Hindlimb muscle (tissue), 1 donor: Measurements from ENCODE around the gene SCN4A. TPM values are rescaled to one million over a fixed set of nuclear protein-coding genes. Genes with fewer than 3 reads are reported as not detected.
A peak's percentile ranks its signal among the peaks of the same experiment; 100 is the strongest.
"Not testable (repeated sequence)": the region's sequence is repeated elsewhere in the genome, so short reads cannot be mapped to it uniquely, and the experiment has no call there.

ENCODE experiments used
- DNase-seq: peaks from one replicate; pipeline ENCODE4 v3.0.0-alpha.2; 2013
- polyA plus RNA-seq: library from polyadenylated mRNA; unstranded; fragments of 120-200 nt; gene quantifications from one replicate; pipeline ENCODE4 v1.2.1, GENCODE V29; 2013; ENCODE audit not compliant: insufficient read length

SCN4A gene
- polyA plus RNA-seq, 1 donor: 66.3 TPM

GRCh38 chr17:63932721-63933120 is 40.0 kb downstream of the SCN4A start:
- DNase-seq: no peak

DNA sequence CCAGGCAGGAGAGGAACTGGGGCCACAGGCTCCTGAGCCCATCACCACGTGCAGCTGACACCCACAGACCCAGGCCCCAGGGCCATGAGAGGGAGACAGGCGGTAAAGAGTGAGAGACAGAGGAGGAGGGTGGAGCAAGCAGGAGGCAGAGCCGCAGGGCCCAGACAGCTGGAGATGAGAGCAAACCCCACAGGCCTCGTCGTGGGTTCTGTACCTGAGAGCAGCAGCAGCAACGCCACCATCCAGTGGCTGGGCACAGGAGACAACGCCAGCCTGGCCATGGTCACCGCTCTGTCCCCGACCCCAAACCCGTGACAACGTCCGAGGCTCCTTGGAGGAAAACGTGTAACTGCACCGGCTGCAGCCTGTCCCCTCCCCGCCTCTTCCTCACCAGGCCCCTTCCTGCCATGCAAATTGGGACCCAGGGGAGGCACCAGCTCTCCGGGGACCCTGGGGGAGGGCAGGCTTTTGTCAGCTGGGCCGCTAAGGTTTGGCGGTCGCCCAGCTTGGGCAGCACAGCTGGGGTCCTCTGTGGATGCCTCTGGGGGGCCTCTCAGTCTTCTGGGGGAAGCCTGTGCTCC is 40.6 kb downstream of the SCN4A start, which contains the start of gene CD79B:
Gene CD79B, minus strand, starts transcription at position 351 of the 581 bp plus-strand sequence. Its CDS starts 70 bp downstream, at position 281.
- DNase-seq: no peak

GRCh38 chr17:63930951-63931575 is 41.7 kb downstream of the SCN4A start:
- DNase-seq: no peak

- no peak for DNase-seq
These were observed 42.6 kb downstream of the SCN4A start for GRCh38 chr17:63929860-63930766.

DNA sequence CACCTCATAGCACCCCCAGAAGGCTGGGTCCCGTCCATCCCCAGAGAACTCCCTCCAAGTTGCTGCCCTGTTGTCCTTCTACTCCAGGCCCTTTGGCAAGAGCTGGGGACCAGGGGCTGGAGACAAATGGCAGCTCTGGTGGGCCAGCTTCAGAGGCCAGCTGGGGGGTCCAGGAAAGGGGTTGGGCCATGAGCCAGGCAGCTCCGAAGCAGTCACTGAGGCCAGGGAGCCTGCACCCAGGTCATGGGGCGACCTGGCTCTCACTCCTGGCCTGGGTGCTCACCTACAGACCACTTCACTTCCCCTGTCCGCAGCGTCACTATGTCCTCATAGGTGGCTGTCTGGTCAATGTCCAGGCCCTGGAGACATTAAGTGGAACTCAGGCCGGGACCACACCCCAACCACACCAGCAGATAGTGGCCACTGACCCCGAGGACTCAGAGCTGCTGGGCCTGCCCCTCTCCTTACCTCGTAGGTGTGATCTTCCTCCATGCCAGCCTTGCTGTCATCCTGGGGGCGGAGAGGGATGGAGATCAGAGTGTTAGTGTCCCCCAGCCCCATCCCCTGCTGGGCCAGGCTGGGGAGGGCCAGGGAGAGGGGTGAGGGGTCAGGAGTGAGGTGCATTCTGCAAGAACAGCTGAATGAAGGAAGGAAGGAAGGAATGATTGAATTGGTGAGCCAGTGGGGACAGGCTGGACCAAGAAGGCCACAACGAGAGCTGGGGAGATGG is 43.6 kb downstream of the SCN4A start:
- no peak for DNase-seq

GRCh38 chr17:63928172-63928666 is 44.5 kb downstream of the SCN4A start:
- DNase-seq: no peak

DNA sequence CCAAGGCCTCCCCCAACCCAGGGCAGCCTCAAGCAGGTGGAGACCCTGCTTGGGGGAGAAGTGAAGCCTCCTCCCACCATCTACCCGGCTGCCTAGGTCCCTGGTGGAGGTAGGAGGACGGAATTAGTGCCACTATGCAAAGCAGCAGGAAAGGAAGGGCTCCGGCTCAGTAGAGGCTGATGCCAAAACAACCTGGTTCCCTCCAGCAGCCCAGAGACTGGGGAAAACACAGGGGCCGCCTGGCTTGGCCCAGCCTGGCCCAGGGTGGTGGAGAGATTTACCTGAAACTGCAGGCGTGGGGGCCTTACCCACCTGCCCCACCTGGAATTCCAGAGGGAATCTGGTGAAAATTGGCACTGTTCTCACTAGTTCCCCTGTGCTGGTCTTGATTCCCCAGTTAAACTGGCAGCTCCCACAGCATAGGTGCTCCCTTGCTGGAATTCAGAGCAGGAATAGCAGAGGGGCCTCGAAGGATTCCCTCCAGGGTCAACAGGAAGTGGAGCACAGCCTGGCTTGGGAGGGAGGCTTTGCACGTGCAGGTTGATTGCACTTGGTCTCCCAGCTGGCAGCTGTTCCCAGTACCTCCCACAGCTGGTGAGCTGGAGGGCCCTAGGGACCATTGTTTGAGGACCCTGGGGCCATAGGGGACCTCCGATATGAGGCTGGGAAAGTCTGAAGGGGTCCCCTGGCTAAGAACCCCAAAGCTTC is 45.1 kb downstream of the SCN4A start:
- DNase-seq: no peak

- no peak for DNase-seq
These were observed 46.6 kb downstream of the SCN4A start for GRCh38 chr17:63926164-63926563.

GRCh38 chr17:63925615-63926014 is 47.1 kb downstream of the SCN4A start:
- no peak for DNase-seq

DNA sequence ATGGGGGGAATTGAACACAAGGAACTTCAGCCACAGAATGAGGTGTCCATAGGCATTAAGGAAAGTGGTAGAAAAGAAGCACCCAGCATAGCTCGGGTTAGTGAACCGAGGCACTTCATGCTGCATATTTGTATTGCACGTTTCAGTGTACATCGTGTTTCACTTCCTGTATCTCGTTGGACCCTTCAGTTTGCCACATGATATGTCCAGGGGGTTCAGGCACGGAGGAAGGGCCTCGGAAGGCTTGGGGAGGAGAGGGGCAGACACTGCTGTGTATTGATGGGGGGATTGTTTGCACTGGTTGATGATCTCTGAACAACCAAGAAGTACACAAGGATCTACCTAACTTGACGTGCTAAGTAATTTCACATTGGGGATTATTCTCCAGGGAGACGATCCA is 50.3 kb downstream of the SCN4A start:
- not testable (repeated sequence) for DNase-seq

DNA sequence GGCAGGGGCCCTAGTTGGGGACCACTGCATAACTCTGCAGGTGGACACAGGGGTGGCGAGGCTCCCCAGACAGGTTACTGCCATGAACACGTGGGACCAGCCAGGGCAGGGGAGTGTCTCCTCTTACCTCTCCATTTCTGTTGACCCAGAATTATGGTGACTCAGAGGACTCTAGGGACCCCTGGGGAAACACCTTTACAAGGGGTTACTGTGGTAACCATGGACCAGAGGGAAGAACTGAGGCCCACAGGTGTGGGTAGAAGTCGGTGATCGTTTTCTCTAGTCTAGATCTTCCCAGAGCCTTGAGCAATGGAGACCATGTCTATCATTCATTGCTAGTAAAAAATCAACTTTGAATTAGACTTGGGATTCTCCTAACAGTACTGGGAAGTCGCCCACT is 51.9 kb downstream of the SCN4A start:
- DNase-seq: not testable (repeated sequence)

- not testable (repeated sequence) for DNase-seq
These were observed 52.7 kb downstream of the SCN4A start for GRCh38 chr17:63920050-63920449.

GRCh38 chr17:63919311-63919723 is 53.4 kb downstream of the SCN4A start:
- DNase-seq: peak; percentile 54

DNA sequence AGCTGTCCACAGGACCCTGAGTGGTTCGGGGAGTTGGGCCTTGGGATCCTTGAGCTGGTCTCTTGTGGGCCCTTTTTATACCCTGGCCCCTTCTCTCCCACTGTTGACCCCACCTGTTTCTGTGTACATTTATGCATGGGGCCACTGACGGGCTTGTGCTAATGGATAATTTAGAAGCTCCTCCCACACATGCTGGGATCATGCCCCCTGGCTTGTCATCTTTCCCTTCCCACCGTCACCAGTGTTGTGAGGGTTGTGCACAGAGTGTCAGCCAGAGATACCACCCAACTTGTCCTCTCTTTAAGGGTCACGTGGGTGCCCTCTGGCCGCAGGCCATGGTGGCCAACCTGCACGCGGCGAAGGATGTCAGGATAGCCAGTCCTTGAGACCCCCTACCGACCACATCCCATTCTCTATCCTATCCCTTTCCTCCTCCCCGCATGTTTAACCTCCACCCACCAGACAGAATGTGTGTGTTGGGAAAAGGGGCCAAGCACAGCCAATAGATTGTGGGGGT is 53.9 kb downstream of the SCN4A start, which contains the start of gene GH1:
Gene GH1, minus strand, starts transcription at position 51 of the 517 bp plus-strand sequence. CDS start 63 bp downstream, outside the sequence.
- DNase-seq: not testable (repeated sequence)

GRCh38 chr17:63918305-63918704 is 54.4 kb downstream of the SCN4A start:
- DNase-seq: no peak

- no peak for DNase-seq
These were observed 55.1 kb downstream of the SCN4A start for GRCh38 chr17:63917646-63918045.

DNA sequence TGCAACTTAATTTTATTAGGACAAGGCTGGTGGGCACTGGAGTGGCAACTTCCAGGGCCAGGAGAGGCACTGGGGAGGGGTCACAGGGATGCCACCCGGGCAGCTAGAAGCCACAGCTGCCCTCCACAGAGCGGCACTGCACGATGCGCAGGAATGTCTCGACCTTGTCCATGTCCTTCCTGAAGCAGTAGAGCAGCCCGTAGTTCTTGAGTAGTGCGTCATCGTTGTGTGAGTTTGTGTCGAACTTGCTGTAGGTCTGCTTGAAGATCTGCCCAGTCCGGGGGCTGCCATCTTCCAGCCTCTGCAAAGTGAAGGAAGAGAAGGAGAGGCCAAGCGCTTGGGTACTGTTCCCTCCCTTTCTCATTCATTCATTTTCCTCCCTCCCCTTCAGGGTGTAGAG is 55.5 kb downstream of the SCN4A start:
- DNase-seq: not testable (repeated sequence)

GRCh38 chr17:63916566-63917185 is 56.0 kb downstream of the SCN4A start:
- DNase-seq: no peak

GRCh38 chr17:63915753-63916152 is 57.0 kb downstream of the SCN4A start:
- DNase-seq: not testable (repeated sequence)

DNA sequence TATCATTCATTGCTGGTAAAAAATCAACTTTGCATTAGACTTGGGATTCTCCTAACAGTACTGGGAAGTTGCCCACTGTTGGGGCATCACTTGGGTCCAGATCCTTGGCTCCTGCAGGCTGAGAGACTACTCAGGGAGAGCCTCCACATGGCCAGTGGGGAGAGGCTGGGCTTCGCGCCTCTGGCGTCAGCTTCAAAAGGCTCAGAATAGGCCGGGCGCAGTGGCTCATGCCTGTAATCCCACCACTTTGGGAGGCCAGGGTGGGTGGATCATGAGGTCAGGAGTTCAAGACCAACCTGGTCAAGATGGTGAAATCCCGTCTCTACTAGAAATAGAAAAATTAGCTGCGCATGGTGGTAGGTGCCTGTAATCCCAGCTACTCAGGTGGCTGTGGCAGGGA is 58.2 kb downstream of the SCN4A start:
- DNase-seq: no peak

GRCh38 chr17:63911657-63912100 is 61.0 kb downstream of the SCN4A start:
- no peak for DNase-seq
